Stimulated activated CD4-positive, alpha-beta T cell treated with anti-CD3 and anti-CD28 coated beads, Interleukin-15, amount 100 ng/mL, for 1 hour (primary cell): ENCODE results near the gene RASL11B.

Experiments
- DNase-seq, 2 donors: peaks; one replicate each; pipeline ENCODE4 v3.0.0-alpha.2; 2020; ENCODE audit warnings: low read depth in 1 of 2, low spot score in 1 of 2

Gene RASL11B

GRCh38 chr4:52914051-52914605, 52.0 kb downstream of the RASL11B start:
- DNase-seq: no peak

- no peak for DNase-seq
These were observed 53.1 kb downstream of the RASL11B start for GRCh38 chr4:52915191-52915590.

- no peak for DNase-seq
These were observed 53.7 kb downstream of the RASL11B start for GRCh38 chr4:52915730-52916300.
